ENCODE measurements around the gene MKS1. TPM values are rescaled to one million over a fixed set of nuclear protein-coding genes. Genes with fewer than 3 reads are reported as not detected.

MKS1 gene
- total RNA-seq, 1 experiment from 2014 or later: 29.8 TPM

- Histone ChIP-seq H3K9me2 (ENCODE audit: insufficient read depth) (no peaks in the 10 kb centered on the region), H3K27me3 (ENCODE audit: insufficient read depth, low read length) (0 out of 2 replicates have a peak, but pooled peaks cover 7% of the 10 kb centered on the region), H4K20me1 (ENCODE audit: insufficient read depth) (no peaks in the 10 kb centered on the region), H3K4me3 (replicated peaks in 1 of 2; ENCODE audit: low read depth in 1 of 2, low read length in 2 of 2) (no peak overlapping the region), H3K9ac (ENCODE audit: low read length) (no peak overlapping the region), H3K27ac (ENCODE audit: low read depth, low read length) (peak overlapping the region; percentile 2; the same call in 1 of the 2 replicates), H2AFZ (ENCODE audit: low read depth, low read length, poor library complexity, severe bottlenecking) (peak overlapping the region; percentile 19), H3K36me3 (ENCODE audit: control insufficient read depth in 1 of 2, insufficient read depth in 2 of 2, low read length in 2 of 2) (no peaks in the 10 kb centered on the region), H3K79me2 (ENCODE audit: insufficient read depth, low read length) (no peaks in the 10 kb centered on the region), H3K4me1 (ENCODE audit: control insufficient read depth in 1 of 2, insufficient read depth in 2 of 2, low read length in 2 of 2) (peaks cover 9 to 19% of the 10 kb centered on the region in 2 experiments), H3K4me2 (ENCODE audit: low read length) (peak overlapping the region; percentile 58), H3K9me3 (ENCODE audit: control insufficient read depth in 1 of 2, insufficient read depth in 1 of 2, low read depth in 1 of 2, low read length in 2 of 2) (no peaks in the 10 kb centered on the region)
- ATAC-seq (peak; percentile 91), DNase-seq (ENCODE audit: low read depth, low spot score) (peak; percentile 55)
- POLR2A ChIA-PET: no interaction called here
- no TSS peak for BruUV-seq (replicated peaks)
- TF ChIP-seq ZFX (IDR thresholded peaks at IDR 0.05): peak; percentile 46; the same call in 1 of the 2 replicates
- TF ChIP-seq, protein P1, sequence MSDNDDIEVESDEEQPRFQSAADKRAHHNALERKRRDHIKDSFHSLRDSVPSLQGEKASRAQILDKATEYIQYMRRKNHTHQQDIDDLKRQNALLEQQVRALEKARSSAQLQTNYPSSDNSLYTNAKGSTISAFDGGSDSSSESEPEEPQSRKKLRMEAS (IDR thresholded peaks at IDR 0.05): no peak
- no peak for TF ChIP-seq YY1 (IDR thresholded peaks at IDR 0.05; ENCODE audit: extremely low read depth, insufficient replicate concordance, low read depth, low read length)
- TF ChIP-seq JUND (IDR thresholded peaks at IDR 0.05): peak; percentile 46
- TF ChIP-seq EZH2 (IDR thresholded peaks at IDR 0.05): no peak
- TF ChIP-seq FOSL1 (IDR thresholded peaks at IDR 0.05; ENCODE audit: low read depth): peak; percentile 29
- RAD21 ChIA-PET (ENCODE audit: low non-redundant PET in 1 of 2, low total read pairs in 2 of 2, uncharacterized antibody in 2 of 2, unreplicated experiment in 2 of 2): no interaction called here
- CTCF ChIA-PET: interaction anchor here (1.1 to 1.8 kb wide), 2 partner anchors 12 to 16 kb away, joined by 4 to 6 read pairs; no protein-coding TSS in a partner anchor
- intact Hi-C loops (cut with micrococcal nuclease): no loop called here
Measured at GRCh38 chr17:58184308-58184985, 34.6 kb downstream of the MKS1 start.

DNA sequence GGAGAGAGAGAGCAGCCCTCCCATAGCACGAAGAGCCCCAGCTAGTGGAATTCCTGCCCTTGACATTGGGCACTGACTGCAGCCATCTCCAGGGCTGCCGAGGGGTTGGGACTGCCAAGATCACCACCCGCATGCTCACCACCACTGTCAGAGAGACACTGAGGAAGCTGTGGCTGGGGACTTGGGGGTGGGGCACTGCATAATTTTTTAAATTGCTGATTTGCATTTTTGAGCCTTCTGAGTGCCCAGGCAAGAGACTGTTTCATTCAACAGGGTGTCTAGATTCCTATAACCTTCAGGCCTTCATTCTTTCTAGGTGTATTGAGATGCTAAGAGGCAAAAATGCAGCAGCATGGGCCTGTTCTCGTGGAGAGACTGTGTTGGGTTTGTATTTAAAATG is 35.5 kb downstream of the MKS1 start:
- ATAC-seq: no peak
- no TSS peak for BruUV-seq (replicated peaks)
- Histone ChIP-seq H2AFZ (ENCODE audit: low read depth, low read length, poor library complexity, severe bottlenecking) (no peak overlapping the region), H3K79me2 (ENCODE audit: insufficient read depth, low read length) (no peaks in the 10 kb centered on the region), H3K4me1 (ENCODE audit: control insufficient read depth in 1 of 2, insufficient read depth in 2 of 2, low read length in 2 of 2) (peaks cover 8 to 15% of the 10 kb centered on the region in 2 experiments; a peak in 3 of 4 replicates), H3K9me2 (ENCODE audit: insufficient read depth) (no peaks in the 10 kb centered on the region), H3K9ac (ENCODE audit: low read length) (no peak overlapping the region), H3K27ac (ENCODE audit: low read depth, low read length) (no peak overlapping the region), H3K4me2 (ENCODE audit: low read length) (no peak overlapping the region), H3K36me3 (ENCODE audit: control insufficient read depth in 1 of 2, insufficient read depth in 2 of 2, low read length in 2 of 2) (no peaks in the 10 kb centered on the region), H3K4me3 (replicated peaks in 1 of 2; ENCODE audit: low read depth in 1 of 2, low read length in 2 of 2) (no peak overlapping the region), H4K20me1 (ENCODE audit: insufficient read depth) (no peaks in the 10 kb centered on the region), H3K27me3 (ENCODE audit: insufficient read depth, low read length) (0 out of 2 replicates have a peak, but pooled peaks cover 7% of the 10 kb centered on the region), H3K9me3 (ENCODE audit: control insufficient read depth in 1 of 2, insufficient read depth in 1 of 2, low read depth in 1 of 2, low read length in 2 of 2) (no peaks in the 10 kb centered on the region)
- TF ChIP-seq EGR1 (IDR thresholded peaks at IDR 0.05; ENCODE audit: low read depth) (no peak), YY1 (IDR thresholded peaks at IDR 0.05; ENCODE audit: extremely low read depth, insufficient replicate concordance, low read depth, low read length) (no peak), SIN3A (IDR thresholded peaks at IDR 0.05; ENCODE audit: low read depth) (no peak), FOSL1 (IDR thresholded peaks at IDR 0.05; ENCODE audit: low read depth) (no peak), EZH2phosphoT487 (IDR thresholded peaks at IDR 0.05; ENCODE audit: borderline replicate concordance) (no peak), SP1 (IDR thresholded peaks at IDR 0.05; ENCODE audit: low read depth) (no peak), ATF3 (IDR thresholded peaks at IDR 0.05) (no peak), RAD21 (IDR thresholded peaks at IDR 0.05; ENCODE audit: low read depth) (no peak), ELF1 (IDR thresholded peaks at IDR 0.05; ENCODE audit: borderline replicate concordance, low read depth) (no peak)
- TF ChIP-seq, protein P2, sequence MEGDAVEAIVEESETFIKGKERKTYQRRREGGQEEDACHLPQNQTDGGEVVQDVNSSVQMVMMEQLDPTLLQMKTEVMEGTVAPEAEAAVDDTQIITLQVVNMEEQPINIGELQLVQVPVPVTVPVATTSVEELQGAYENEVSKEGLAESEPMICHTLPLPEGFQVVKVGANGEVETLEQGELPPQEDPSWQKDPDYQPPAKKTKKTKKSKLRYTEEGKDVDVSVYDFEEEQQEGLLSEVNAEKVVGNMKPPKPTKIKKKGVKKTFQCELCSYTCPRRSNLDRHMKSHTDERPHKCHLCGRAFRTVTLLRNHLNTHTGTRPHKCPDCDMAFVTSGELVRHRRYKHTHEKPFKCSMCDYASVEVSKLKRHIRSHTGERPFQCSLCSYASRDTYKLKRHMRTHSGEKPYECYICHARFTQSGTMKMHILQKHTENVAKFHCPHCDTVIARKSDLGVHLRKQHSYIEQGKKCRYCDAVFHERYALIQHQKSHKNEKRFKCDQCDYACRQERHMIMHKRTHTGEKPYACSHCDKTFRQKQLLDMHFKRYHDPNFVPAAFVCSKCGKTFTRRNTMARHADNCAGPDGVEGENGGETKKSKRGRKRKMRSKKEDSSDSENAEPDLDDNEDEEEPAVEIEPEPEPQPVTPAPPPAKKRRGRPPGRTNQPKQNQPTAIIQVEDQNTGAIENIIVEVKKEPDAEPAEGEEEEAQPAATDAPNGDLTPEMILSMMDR (IDR thresholded peaks at IDR 0.05 in 2 of 3, conservative IDR thresholded peaks at IDR 0.05 in 1 of 3; ENCODE audit: borderline replicate concordance in 1 of 3, insufficient read depth in 1 of 3, low read depth in 2 of 3, low read length in 2 of 3): no peak
- RAD21 ChIA-PET (ENCODE audit: low non-redundant PET in 1 of 2, low total read pairs in 2 of 2, uncharacterized antibody in 2 of 2, unreplicated experiment in 2 of 2): no interaction called here
- intact Hi-C loops (cut with micrococcal nuclease): no loop called here
- POLR2A ChIA-PET: no interaction called here
- CTCF ChIA-PET: interaction anchor here (1.1 to 1.8 kb wide), 2 partner anchors 11 to 17 kb away, joined by 4 to 6 read pairs; no protein-coding TSS in a partner anchor
- no peak for DNase-seq (ENCODE audit: low read depth, low spot score)

Data from HCT116 (cell line).